ENCODE measurements around the gene FADS3. TPM values are rescaled to one million over a fixed set of nuclear protein-coding genes. Genes with fewer than 3 reads are reported as not detected.

Gene FADS3
- total and polyA plus RNA-seq, 2 experiments from 2014 or later, result 44.4 to 73.5 TPM

DNA sequence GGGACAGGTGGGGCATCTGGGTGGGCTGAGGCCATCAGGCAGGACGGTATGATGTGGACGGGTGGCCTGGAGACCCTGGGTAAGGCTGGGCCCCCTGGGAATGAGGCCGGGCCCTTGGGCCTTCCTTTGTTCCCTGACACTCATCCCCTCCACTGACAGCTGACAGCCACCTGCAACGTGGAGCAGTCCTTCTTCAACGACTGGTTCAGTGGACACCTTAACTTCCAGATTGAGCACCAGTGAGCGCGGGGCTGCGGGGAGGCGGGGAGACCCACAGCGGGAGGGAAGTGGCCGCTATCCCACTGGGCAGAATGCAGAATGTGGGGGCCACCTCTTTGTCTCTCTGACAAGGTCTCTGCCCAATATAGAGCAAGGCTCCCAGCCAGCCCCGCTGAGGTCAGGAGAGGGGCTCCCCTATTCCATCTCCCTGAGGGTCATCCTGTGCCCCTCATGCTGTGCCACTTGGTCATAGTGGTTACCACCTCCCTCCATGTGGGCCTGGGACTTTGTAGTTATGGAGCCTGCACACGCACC lies 27.7 kb downstream of the FADS3 start:
- Histone ChIP-seq H3K27me3 (ENCODE audit: insufficient read depth) (no peaks in the 10 kb centered on the region), H3K4me2 (no peak overlapping the region), H3K79me2 (replicated peaks; ENCODE audit: insufficient read depth) (0 out of 2 replicates have a peak, but pooled peaks cover 3% of the 10 kb centered on the region), H3K9me2 (ENCODE audit: insufficient read depth) (no peaks in the 10 kb centered on the region), H3K36me3 (ENCODE audit: insufficient read depth) (peaks cover 28% of the 10 kb centered on the region), H4K20me1 (replicated peaks; ENCODE audit: insufficient read depth) (peaks cover 5% of the 10 kb centered on the region), H2AFZ (no peak overlapping the region), H3F3A (replicated peaks; ENCODE audit: low read depth) (peaks cover 6% of the 10 kb centered on the region; the same call in 1 of the 2 replicates), H3K4me1 (ENCODE audit: insufficient read depth) (no peaks in the 10 kb centered on the region), H3K27ac (ENCODE audit: low read depth) (no peak overlapping the region), H3K4me3 (no peak overlapping the region)
- H3K4me1 Mint-ChIP-seq, result peaks cover 5% of the 10 kb centered on the region
- TF ChIP-seq, protein P1, sequence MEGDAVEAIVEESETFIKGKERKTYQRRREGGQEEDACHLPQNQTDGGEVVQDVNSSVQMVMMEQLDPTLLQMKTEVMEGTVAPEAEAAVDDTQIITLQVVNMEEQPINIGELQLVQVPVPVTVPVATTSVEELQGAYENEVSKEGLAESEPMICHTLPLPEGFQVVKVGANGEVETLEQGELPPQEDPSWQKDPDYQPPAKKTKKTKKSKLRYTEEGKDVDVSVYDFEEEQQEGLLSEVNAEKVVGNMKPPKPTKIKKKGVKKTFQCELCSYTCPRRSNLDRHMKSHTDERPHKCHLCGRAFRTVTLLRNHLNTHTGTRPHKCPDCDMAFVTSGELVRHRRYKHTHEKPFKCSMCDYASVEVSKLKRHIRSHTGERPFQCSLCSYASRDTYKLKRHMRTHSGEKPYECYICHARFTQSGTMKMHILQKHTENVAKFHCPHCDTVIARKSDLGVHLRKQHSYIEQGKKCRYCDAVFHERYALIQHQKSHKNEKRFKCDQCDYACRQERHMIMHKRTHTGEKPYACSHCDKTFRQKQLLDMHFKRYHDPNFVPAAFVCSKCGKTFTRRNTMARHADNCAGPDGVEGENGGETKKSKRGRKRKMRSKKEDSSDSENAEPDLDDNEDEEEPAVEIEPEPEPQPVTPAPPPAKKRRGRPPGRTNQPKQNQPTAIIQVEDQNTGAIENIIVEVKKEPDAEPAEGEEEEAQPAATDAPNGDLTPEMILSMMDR (conservative IDR thresholded peaks at IDR 0.05; ENCODE audit: low read depth in 2 of 2), result no peak
- TF ChIP-seq STAT1 (IDR thresholded peaks at IDR 0.05; ENCODE audit: unreplicated experiment) (no peak), CREB1 (CRISPR knock-in tag; IDR thresholded peaks at IDR 0.05; ENCODE audit: low read depth) (no peak), POLR2AphosphoS5 (IDR thresholded peaks at IDR 0.05; ENCODE audit: low read depth) (no peak), NANOG (IDR thresholded peaks at IDR 0.05; ENCODE audit: borderline replicate concordance) (no peak), EZH2phosphoT487 (IDR thresholded peaks at IDR 0.05; ENCODE audit: unreplicated experiment) (no peak), ZNF331 (CRISPR knock-in tag; IDR thresholded peaks at IDR 0.05; ENCODE audit: low read depth) (no peak), ZNF462 (CRISPR knock-in tag; IDR thresholded peaks at IDR 0.05) (no peak), JUNB (IDR thresholded peaks at IDR 0.05; ENCODE audit: unreplicated experiment) (no peak), EZH2 (IDR thresholded peaks at IDR 0.05; ENCODE audit: low read depth, unreplicated experiment) (no peak), ZNF114 (CRISPR knock-in tag; IDR thresholded peaks at IDR 0.05) (no peak)
- TF ChIP-seq, protein P2, sequence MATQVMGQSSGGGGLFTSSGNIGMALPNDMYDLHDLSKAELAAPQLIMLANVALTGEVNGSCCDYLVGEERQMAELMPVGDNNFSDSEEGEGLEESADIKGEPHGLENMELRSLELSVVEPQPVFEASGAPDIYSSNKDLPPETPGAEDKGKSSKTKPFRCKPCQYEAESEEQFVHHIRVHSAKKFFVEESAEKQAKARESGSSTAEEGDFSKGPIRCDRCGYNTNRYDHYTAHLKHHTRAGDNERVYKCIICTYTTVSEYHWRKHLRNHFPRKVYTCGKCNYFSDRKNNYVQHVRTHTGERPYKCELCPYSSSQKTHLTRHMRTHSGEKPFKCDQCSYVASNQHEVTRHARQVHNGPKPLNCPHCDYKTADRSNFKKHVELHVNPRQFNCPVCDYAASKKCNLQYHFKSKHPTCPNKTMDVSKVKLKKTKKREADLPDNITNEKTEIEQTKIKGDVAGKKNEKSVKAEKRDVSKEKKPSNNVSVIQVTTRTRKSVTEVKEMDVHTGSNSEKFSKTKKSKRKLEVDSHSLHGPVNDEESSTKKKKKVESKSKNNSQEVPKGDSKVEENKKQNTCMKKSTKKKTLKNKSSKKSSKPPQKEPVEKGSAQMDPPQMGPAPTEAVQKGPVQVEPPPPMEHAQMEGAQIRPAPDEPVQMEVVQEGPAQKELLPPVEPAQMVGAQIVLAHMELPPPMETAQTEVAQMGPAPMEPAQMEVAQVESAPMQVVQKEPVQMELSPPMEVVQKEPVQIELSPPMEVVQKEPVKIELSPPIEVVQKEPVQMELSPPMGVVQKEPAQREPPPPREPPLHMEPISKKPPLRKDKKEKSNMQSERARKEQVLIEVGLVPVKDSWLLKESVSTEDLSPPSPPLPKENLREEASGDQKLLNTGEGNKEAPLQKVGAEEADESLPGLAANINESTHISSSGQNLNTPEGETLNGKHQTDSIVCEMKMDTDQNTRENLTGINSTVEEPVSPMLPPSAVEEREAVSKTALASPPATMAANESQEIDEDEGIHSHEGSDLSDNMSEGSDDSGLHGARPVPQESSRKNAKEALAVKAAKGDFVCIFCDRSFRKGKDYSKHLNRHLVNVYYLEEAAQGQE (IDR thresholded peaks at IDR 0.05; ENCODE audit: unreplicated experiment), result no peak
- TF ChIP-seq, protein P3, sequence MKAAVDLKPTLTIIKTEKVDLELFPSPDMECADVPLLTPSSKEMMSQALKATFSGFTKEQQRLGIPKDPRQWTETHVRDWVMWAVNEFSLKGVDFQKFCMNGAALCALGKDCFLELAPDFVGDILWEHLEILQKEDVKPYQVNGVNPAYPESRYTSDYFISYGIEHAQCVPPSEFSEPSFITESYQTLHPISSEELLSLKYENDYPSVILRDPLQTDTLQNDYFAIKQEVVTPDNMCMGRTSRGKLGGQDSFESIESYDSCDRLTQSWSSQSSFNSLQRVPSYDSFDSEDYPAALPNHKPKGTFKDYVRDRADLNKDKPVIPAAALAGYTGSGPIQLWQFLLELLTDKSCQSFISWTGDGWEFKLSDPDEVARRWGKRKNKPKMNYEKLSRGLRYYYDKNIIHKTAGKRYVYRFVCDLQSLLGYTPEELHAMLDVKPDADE (IDR thresholded peaks at IDR 0.05), result no peak
- ATAC-seq (no peak), DNase-seq (ENCODE audit: low spot score) (no peak)
- no peak overlapping the region for H3K27ac Mint-ChIP-seq
- H3K27me3 Mint-ChIP-seq (ENCODE audit: insufficient read depth, low read depth, poor library complexity), result peaks cover 4% of the 10 kb centered on the region
- H3K4me3 Mint-ChIP-seq, result no peak overlapping the region
- H3K36me3 Mint-ChIP-seq (ENCODE audit: low read depth), result peaks cover 68% of the 10 kb centered on the region
- no peaks in the 10 kb centered on the region; the same call in 2 of the 3 replicates for H3K9me3 Mint-ChIP-seq
